Nephron progenitor cell (in vitro differentiated cells): ENCODE results near the gene DHX40.
"Not testable (repeated sequence)": the region's sequence is repeated elsewhere in the genome, so short reads cannot be mapped to it uniquely, and the experiment has no call there.

Experiments
- DNase-seq: peaks from one replicate; pipeline ENCODE4 v3.0.0; 2021
- H3K27ac Mint-ChIP-seq: 2 replicates; pipeline ENCODE4 v1.8.0; 2021; ENCODE audit warnings: mild to moderate bottlenecking, moderate library complexity, mixed read lengths
- H3K27me3 Mint-ChIP-seq: 2 replicates; pipeline ENCODE4 v1.8.0; 2021; ENCODE audit warnings: mild to moderate bottlenecking, low read depth, mixed read lengths; ENCODE audit not compliant: poor library complexity
- H3K36me3 Mint-ChIP-seq: 2 replicates; pipeline ENCODE4 v1.8.0; 2021; ENCODE audit warnings: low read depth, mixed read lengths
- H3K4me1 Mint-ChIP-seq: 2 replicates; pipeline ENCODE4 v1.8.0; 2021; ENCODE audit warnings: mixed read lengths
- H3K4me3 Mint-ChIP-seq: 2 replicates; pipeline ENCODE4 v1.8.0; 2021; ENCODE audit warnings: mild to moderate bottlenecking, moderate library complexity, mixed read lengths
- H3K9me3 Mint-ChIP-seq: 2 replicates; pipeline ENCODE4 v1.8.0; 2021; ENCODE audit warnings: mild to moderate bottlenecking, moderate library complexity, mixed read lengths
- TF ChIP-seq, protein P1 (sequence below): fragments of 200-600 bp; sonication (generic); IDR thresholded peaks from 2 replicates; pipeline ENCODE4 v1.5.0; 2021; ENCODE audit warnings: antibody characterized with exemption

Gene DHX40

DNA sequence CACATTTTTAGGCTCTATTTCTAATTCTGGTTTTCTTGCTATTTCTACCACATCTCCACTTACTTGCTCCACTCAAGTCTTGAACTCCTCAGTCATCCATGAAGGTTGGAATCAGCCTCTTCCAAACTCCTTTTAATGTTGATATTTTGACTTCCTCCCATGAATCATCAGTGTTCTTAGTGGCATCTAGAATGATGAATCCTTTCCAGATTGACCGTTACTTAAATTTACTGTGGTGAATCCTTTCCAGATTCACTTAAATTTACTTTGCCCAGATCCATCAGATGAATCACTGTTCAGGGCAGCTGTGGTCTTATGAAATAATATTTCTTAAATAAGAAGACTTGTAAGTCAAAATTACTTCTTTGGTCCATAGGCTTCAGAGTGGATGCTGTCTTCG lies 86.7 kb downstream of the DHX40 start:
- Mint-ChIP-seq H3K4me1 (no peaks in the 10 kb centered on the region), H3K9me3 (peaks cover 35% of the 10 kb centered on the region), H3K27ac (no peak overlapping the region), H3K4me3 (no peak overlapping the region), H3K27me3 (no peaks in the 10 kb centered on the region), H3K36me3 (peaks cover 92% of the 10 kb centered on the region)
- no peak for DNase-seq
- TF ChIP-seq, protein P1, sequence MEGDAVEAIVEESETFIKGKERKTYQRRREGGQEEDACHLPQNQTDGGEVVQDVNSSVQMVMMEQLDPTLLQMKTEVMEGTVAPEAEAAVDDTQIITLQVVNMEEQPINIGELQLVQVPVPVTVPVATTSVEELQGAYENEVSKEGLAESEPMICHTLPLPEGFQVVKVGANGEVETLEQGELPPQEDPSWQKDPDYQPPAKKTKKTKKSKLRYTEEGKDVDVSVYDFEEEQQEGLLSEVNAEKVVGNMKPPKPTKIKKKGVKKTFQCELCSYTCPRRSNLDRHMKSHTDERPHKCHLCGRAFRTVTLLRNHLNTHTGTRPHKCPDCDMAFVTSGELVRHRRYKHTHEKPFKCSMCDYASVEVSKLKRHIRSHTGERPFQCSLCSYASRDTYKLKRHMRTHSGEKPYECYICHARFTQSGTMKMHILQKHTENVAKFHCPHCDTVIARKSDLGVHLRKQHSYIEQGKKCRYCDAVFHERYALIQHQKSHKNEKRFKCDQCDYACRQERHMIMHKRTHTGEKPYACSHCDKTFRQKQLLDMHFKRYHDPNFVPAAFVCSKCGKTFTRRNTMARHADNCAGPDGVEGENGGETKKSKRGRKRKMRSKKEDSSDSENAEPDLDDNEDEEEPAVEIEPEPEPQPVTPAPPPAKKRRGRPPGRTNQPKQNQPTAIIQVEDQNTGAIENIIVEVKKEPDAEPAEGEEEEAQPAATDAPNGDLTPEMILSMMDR, result no peak

- not testable (repeated sequence) for DNase-seq, H3K4me1 Mint-ChIP-seq, H3K27me3 Mint-ChIP-seq, H3K27ac Mint-ChIP-seq, H3K4me3 Mint-ChIP-seq
- Mint-ChIP-seq H3K9me3 (peaks cover 20% of the 10 kb centered on the region), H3K36me3 (peaks cover 82% of the 10 kb centered on the region)
Measured at GRCh38 chr17:59656624-59657023, 91.2 kb downstream of the DHX40 start.
